NCI-H1048 (cell line): ENCODE measurements around the gene MAP3K13.

Experiments used
- DNase-seq: peaks from one replicate; lab custom pipeline; 2025; lab: John Stamatoyannopoulos, UW

MAP3K13 gene

GRCh38 chr3:185508335-185508991, 145.5 kb downstream of the MAP3K13 start:
- no peak for DNase-seq

- no peak for DNase-seq
Measured at GRCh38 chr3:185511711-185512110, 148.8 kb downstream of the MAP3K13 start.

GRCh38 chr3:185517387-185518130, 154.6 kb downstream of the MAP3K13 start:
- DNase-seq, result no peak

- no peak for DNase-seq
Measured at GRCh38 chr3:185519021-185519420, 156.1 kb downstream of the MAP3K13 start.

GRCh38 chr3:185521349-185522138, 158.6 kb downstream of the MAP3K13 start:
- no peak for DNase-seq

- no peak for DNase-seq
Measured at GRCh38 chr3:185526349-185526951, 163.5 kb downstream of the MAP3K13 start.

- DNase-seq, result no peak
Measured at GRCh38 chr3:185527364-185527763, 164.4 kb downstream of the MAP3K13 start.

GRCh38 chr3:185528532-185528931, 165.6 kb downstream of the MAP3K13 start:
- no peak for DNase-seq

- DNase-seq, result no peak
Measured at GRCh38 chr3:185530856-185531255, 167.9 kb downstream of the MAP3K13 start.

GRCh38 chr3:185532901-185533300, 170.0 kb downstream of the MAP3K13 start:
- DNase-seq, result no peak

GRCh38 chr3:185534511-185534910, 171.6 kb downstream of the MAP3K13 start:
- no peak for DNase-seq

GRCh38 chr3:185537369-185537970, 174.5 kb downstream of the MAP3K13 start:
- DNase-seq, result no peak
